Amniotic stem cell (primary cell): ENCODE measurements around the gene RGS10.
"Not testable (repeated sequence)": the region's sequence is repeated elsewhere in the genome, so short reads cannot be mapped to it uniquely, and the experiment has no call there.

Experiments
- DNase-seq: peaks from one replicate; lab custom pipeline; 2025; lab: John Stamatoyannopoulos, UW

RGS10 gene

GRCh38 chr10:119542357-119542987, at the start of gene RGS10:
TSS of gene RGS10 (minus strand) at chr10:119542719. CDS start at chr10:119542638, 81 bp downstream.
- DNase-seq, result no peak

- DNase-seq, result no peak
Measured at GRCh38 chr10:119588071-119588470, 45.6 kb upstream of the RGS10 start.

- no peak for DNase-seq
Measured at GRCh38 chr10:119578355-119578754, 35.8 kb upstream of the RGS10 start.

GRCh38 chr10:119575991-119576390, 33.5 kb upstream of the RGS10 start:
- no peak for DNase-seq

GRCh38 chr10:119575506-119575905, 33.0 kb upstream of the RGS10 start:
- no peak for DNase-seq

GRCh38 chr10:119567978-119568377, 25.5 kb upstream of the RGS10 start:
- no peak for DNase-seq

- DNase-seq, result no peak
Measured at GRCh38 chr10:119562097-119562496, 19.6 kb upstream of the RGS10 start.

- DNase-seq, result not testable (repeated sequence)
Measured at GRCh38 chr10:119559511-119559910, 17.0 kb upstream of the RGS10 start.

GRCh38 chr10:119556081-119556480, 13.6 kb upstream of the RGS10 start:
- DNase-seq, result not testable (repeated sequence)

GRCh38 chr10:119555178-119555784, 12.8 kb upstream of the RGS10 start:
- DNase-seq, result no peak

- no peak for DNase-seq
Measured at GRCh38 chr10:119550827-119551226, 8.3 kb upstream of the RGS10 start.

- no peak for DNase-seq
Measured at GRCh38 chr10:119549247-119549999, 6.9 kb upstream of the RGS10 start.

- DNase-seq, result no peak
Measured at GRCh38 chr10:119546009-119546408, 3.5 kb upstream of the RGS10 start.

- DNase-seq, result no peak
Measured at GRCh38 chr10:119545310-119545709, 2.8 kb upstream of the RGS10 start.

GRCh38 chr10:119543814-119544642, 1.5 kb upstream of the RGS10 start:
- no peak for DNase-seq

- DNase-seq, result no peak
Measured at GRCh38 chr10:119542988-119543813, 682 bp upstream of the RGS10 start.

- no peak for DNase-seq
Measured at GRCh38 chr10:119541459-119542356, 811 bp downstream of the RGS10 start.

- no peak for DNase-seq
Measured at GRCh38 chr10:119541046-119541445, 1.5 kb downstream of the RGS10 start.

GRCh38 chr10:119540038-119540437, 2.5 kb downstream of the RGS10 start:
- no peak for DNase-seq

GRCh38 chr10:119539359-119539825, 3.1 kb downstream of the RGS10 start:
- no peak for DNase-seq
